ENCODE results near the gene VTI1A. TPM values are rescaled to one million over a fixed set of nuclear protein-coding genes. Genes with fewer than 3 reads are reported as not detected.

VTI1A gene
- total and polyA plus RNA-seq, 2 of the 8 experiments (the other 6 are each of a cell fraction or from before 2014, with no cell fraction given) = 6.0 to 20.0 TPM

DNA sequence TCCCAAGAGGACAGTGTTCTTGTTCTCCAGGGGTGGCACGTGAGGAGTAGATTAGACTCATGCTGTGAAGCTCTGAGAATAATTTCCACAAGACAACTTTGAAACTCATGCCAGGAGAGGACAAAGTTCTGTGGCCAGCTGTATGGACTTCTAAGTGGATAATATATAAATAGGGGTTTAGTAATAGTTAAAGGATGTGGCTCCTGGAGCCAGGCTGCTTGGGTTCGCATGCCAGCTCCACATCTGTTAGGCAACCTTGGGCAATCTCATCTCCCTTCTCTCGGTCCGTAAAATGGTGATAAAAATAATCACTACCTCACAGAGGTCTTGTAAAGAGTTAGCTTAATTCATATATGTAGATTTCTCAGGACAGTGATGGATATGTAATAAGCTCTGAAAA lies 37.3 kb upstream of the VTI1A start:
- H2AFZ ChIP-seq (ENCODE audit: low read length) = no peak overlapping the region
- H2BK12ac ChIP-seq (ENCODE audit: low read depth, low read length) = no peak overlapping the region
- no peak overlapping the region for H2BK5ac ChIP-seq (ENCODE audit: low read depth, low read length)
- H3K27ac ChIP-seq (ENCODE audit: low read depth, low read length) = no peak overlapping the region
- H2BK120ac ChIP-seq (replicated peaks; ENCODE audit: low read depth, low read length) = no peak overlapping the region
- TF ChIP-seq EGR1 (IDR thresholded peaks at IDR 0.05; ENCODE audit: borderline replicate concordance, low read depth, low read length) = no peak
- TF ChIP-seq EZH2 (IDR thresholded peaks at IDR 0.05; ENCODE audit: low read depth, low read length, severe bottlenecking) = no peak
- no peak for TF ChIP-seq MAFK (IDR thresholded peaks at IDR 0.05; ENCODE audit: low read depth, low read length)
- TF ChIP-seq TAF7 (optimal IDR thresholded peaks at IDR 0.05; ENCODE audit: borderline replicate concordance, low read depth, low read length) = no peak
- TF ChIP-seq, protein P1, sequence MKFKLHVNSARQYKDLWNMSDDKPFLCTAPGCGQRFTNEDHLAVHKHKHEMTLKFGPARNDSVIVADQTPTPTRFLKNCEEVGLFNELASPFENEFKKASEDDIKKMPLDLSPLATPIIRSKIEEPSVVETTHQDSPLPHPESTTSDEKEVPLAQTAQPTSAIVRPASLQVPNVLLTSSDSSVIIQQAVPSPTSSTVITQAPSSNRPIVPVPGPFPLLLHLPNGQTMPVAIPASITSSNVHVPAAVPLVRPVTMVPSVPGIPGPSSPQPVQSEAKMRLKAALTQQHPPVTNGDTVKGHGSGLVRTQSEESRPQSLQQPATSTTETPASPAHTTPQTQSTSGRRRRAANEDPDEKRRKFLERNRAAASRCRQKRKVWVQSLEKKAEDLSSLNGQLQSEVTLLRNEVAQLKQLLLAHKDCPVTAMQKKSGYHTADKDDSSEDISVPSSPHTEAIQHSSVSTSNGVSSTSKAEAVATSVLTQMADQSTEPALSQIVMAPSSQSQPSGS (IDR thresholded peaks at IDR 0.05; ENCODE audit: low read length) = no peak
- H3K9ac ChIP-seq (replicated peaks in 1 of 4; ENCODE audit: extremely low read depth in 1 of 4, low read depth in 3 of 4, low read length in 3 of 4) = no peak overlapping the region
- H3K36me3 ChIP-seq (ENCODE audit: control insufficient read depth in 2 of 4, insufficient read depth in 4 of 4, low read length in 3 of 4) = no peaks in the 10 kb centered on the region
- H4K91ac ChIP-seq (replicated peaks; ENCODE audit: insufficient read length, low read length) = no peak overlapping the region
- no peak overlapping the region for H3K4me3 ChIP-seq (ENCODE audit: extremely low read depth in 1 of 4, insufficient read depth in 2 of 4, low read depth in 3 of 4, low read length in 4 of 4)
- ChIA-PET CTCF (ENCODE audit: partially characterized antibody) (interaction anchor here (0.7 to 1.5 kb wide), 4 partner anchors 9 to 94 kb away, joined by 3 to 4 read pairs (median 3); no protein-coding TSS in a partner anchor), POLR2A (ENCODE audit: partially characterized antibody) (no interaction called here)
- H4K8ac ChIP-seq (ENCODE audit: extremely low read depth, insufficient read depth, low read length) = no peak overlapping the region
- no peak overlapping the region for H4K5ac ChIP-seq (ENCODE audit: insufficient read length, low read depth, low read length)
- no peak overlapping the region for H3K4me2 ChIP-seq (ENCODE audit: insufficient read depth in 1 of 2, low read depth in 2 of 2, low read length in 2 of 2)
- no peaks in the 10 kb centered on the region for H3K79me1 ChIP-seq (ENCODE audit: low read depth, low read length)
- no peaks in the 10 kb centered on the region for H3K4me1 ChIP-seq (replicated peaks in 1 of 4; ENCODE audit: control insufficient read depth in 3 of 4, insufficient read depth in 4 of 4, low read length in 3 of 4)
- no peak for FAIRE-seq
- H3K9me3 ChIP-seq (ENCODE audit: insufficient read depth in 2 of 2, low read depth in 1 of 2, low read length in 1 of 2) = no peaks in the 10 kb centered on the region
- no peaks in the 10 kb centered on the region for H3K23me2 ChIP-seq (ENCODE audit: low read depth, low read length)
- no peak overlapping the region for H3K14ac ChIP-seq (ENCODE audit: insufficient read length)
- H2BK15ac ChIP-seq (ENCODE audit: low read length) = no peak overlapping the region
- no peaks in the 10 kb centered on the region for H4K20me1 ChIP-seq (replicated peaks in 1 of 2; ENCODE audit: control insufficient read depth in 1 of 2, insufficient read depth in 2 of 2, low read length in 2 of 2)
- 91% methylated on average over 4 of the region's 4 CpGs; no CpG with 5 or more reads in 1 of the 2 experiments for WGBS, 2 experiments (ENCODE audit: extremely low coverage in 1 of 2, insufficient coverage in 1 of 2, insufficient read length in 1 of 2, insufficient replicate concordance in 2 of 2, low coverage in 1 of 2, low lambda C conversion rate in 2 of 2, missing lambda C conversion rate in 1 of 2)
- no peak for DNase-seq (ENCODE audit: low read depth in 1 of 2, low spot score in 2 of 2)
- no peak overlapping the region for H2BK20ac ChIP-seq (ENCODE audit: low read length)
- no peak overlapping the region for H3K18ac ChIP-seq (ENCODE audit: extremely low read depth, low read length)
- H3K23ac ChIP-seq (ENCODE audit: insufficient read length) = no peak overlapping the region
- H3K27me3 ChIP-seq (replicated peaks in 1 of 4; ENCODE audit: control insufficient read depth in 3 of 4, extremely low read depth in 1 of 4, insufficient read depth in 3 of 4, low read length in 3 of 4) = no peaks in the 10 kb centered on the region
- no peak overlapping the region for H2AK5ac ChIP-seq (ENCODE audit: low read depth, low read length)
- H3K4ac ChIP-seq (replicated peaks; ENCODE audit: insufficient read length, low read depth, low read length) = no peak overlapping the region
- no peaks in the 10 kb centered on the region for H3K79me2 ChIP-seq (ENCODE audit: control insufficient read depth in 1 of 2, insufficient read depth in 2 of 2, low read length in 2 of 2)
- H3K56ac ChIP-seq (replicated peaks; ENCODE audit: insufficient read length, low read depth, low read length) = no peak overlapping the region
